Endothelial cell of umbilical vein (primary cell): ENCODE data around the gene RFX7.

Experiments
- EZH2 ChIP-seq: IDR thresholded peaks from 2 replicates; pipeline ENCODE4 v1.6.1; 2012; ENCODE audit warnings: borderline replicate concordance, low read depth, mild to moderate bottlenecking, moderate library complexity, low read length, inconsistent platforms; ENCODE audit not compliant: severe bottlenecking
- JUN ChIP-seq: IDR thresholded peaks from 2 replicates; pipeline ENCODE4 v1.6.1; 2011; ENCODE audit warnings: borderline replicate concordance, low read depth; ENCODE audit not compliant: insufficient read length, insufficient read depth
- POLR2A ChIP-seq: IDR thresholded peaks from 2 replicates; pipeline ENCODE4 v1.6.1; 2012; ENCODE audit warnings: low read depth, mild to moderate bottlenecking, control low read depth, low read length
- POLR2AphosphoS5 ChIP-seq: IDR thresholded peaks from 2 replicates; pipeline ENCODE4 v1.6.1; 2012; ENCODE audit warnings: low read depth, mild to moderate bottlenecking, control low read depth, low read length, moderate library complexity; ENCODE audit not compliant: insufficient read depth
- TF ChIP-seq, protein P1 (sequence below), 2 donors: IDR thresholded peaks; 1 replicate in 1 of 2; 2 replicates in 1 of 2; pipeline ENCODE4 v1.5.1; 2011; ENCODE audit warnings: low read length in 2 of 2, mild to moderate bottlenecking in 2 of 2, moderate library complexity in 2 of 2, control low read depth in 1 of 2, inconsistent platforms in 1 of 2, low read depth in 1 of 2; ENCODE audit not compliant: insufficient read depth in 1 of 2; ENCODE audit errors: extremely low read depth in 1 of 2
- TF ChIP-seq, protein P2 (sequence below): IDR thresholded peaks from 2 replicates; pipeline ENCODE4 v1.6.1; 2011; ENCODE audit not compliant: insufficient read depth, insufficient read length

DNA sequence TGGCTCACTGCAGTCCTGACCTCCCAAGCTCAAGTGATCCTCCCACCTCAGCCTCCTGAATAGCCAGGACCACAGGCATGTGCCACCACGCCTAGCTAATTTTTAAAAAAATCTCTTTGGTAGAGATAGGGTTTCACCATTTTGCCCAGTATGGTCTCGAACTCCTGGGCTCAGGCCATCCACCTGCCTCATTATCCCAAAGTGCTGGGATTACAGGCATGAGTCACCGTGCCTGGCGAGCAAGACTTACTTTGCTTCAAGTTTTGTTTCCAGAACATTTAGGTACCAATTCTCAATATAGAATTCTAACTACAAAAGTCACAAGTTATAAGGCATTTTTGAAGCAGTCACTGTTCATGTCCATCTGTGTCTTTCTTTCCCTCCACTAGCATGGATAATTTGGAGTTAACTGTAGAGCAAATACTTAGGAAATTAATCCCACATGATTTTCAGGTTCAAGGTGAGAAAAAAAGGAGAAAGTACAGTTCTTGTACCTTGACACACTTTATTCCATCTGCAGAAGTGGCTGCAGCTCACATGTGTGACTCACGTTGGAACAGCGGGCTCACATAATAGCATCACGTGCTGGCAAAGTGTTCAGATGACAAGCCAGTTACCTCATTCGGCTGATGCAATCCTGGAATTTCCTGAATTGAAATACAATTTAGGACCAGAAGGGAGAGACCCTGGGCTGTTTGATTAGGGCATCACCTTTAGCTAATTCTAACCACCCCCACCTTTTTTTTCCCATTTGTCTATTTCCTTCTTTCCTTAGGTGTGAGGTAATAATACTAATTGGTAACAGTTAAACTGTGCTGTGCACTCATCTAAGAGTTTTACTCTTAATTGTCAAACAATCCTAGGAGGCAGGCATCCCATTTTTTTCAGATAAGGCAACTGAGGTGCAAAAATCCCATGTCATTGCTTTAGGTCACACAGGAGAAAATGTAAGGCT lies 203.3 kb downstream of the RFX7 start:
- TF ChIP-seq, protein P1, sequence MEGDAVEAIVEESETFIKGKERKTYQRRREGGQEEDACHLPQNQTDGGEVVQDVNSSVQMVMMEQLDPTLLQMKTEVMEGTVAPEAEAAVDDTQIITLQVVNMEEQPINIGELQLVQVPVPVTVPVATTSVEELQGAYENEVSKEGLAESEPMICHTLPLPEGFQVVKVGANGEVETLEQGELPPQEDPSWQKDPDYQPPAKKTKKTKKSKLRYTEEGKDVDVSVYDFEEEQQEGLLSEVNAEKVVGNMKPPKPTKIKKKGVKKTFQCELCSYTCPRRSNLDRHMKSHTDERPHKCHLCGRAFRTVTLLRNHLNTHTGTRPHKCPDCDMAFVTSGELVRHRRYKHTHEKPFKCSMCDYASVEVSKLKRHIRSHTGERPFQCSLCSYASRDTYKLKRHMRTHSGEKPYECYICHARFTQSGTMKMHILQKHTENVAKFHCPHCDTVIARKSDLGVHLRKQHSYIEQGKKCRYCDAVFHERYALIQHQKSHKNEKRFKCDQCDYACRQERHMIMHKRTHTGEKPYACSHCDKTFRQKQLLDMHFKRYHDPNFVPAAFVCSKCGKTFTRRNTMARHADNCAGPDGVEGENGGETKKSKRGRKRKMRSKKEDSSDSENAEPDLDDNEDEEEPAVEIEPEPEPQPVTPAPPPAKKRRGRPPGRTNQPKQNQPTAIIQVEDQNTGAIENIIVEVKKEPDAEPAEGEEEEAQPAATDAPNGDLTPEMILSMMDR (IDR thresholded peaks at IDR 0.05; ENCODE audit: extremely low read depth in 1 of 2, insufficient read depth in 1 of 2, low read depth in 1 of 2, low read length in 2 of 2): no peak
- TF ChIP-seq, protein P2, sequence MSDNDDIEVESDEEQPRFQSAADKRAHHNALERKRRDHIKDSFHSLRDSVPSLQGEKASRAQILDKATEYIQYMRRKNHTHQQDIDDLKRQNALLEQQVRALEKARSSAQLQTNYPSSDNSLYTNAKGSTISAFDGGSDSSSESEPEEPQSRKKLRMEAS: peak; percentile 98
- peak; percentile 96 for TF ChIP-seq JUN
- no peak for TF ChIP-seq POLR2A
- TF ChIP-seq EZH2: no peak
- TF ChIP-seq POLR2AphosphoS5: peak; percentile 42
